HL-60 (cell line): ENCODE measurements around the gene LGR4.

Experiments used
- DNase-seq, 2 experiments: peaks; one replicate each; pipeline ENCODE4 v3.0.0-alpha.2; 2010 to 2020; ENCODE audit warnings: low read depth in 1 of 2, low spot score in 1 of 2
- H3K27ac ChIP-seq: fragments of 250-450 bp; sonication (Bioruptor Pico); replicated peaks from 2 replicates; pipeline ENCODE4 v1.5.1; 2020; ENCODE audit warnings: mild to moderate bottlenecking, moderate library complexity
- H3K27me3 ChIP-seq: fragments of 250-450 bp; sonication (Bioruptor Pico); 2 replicates; pipeline ENCODE4 v1.5.1; 2021; ENCODE audit warnings: mild to moderate bottlenecking, moderate library complexity; ENCODE audit not compliant: insufficient read depth, poor library complexity, severe bottlenecking
- H3K4me3 ChIP-seq: replicated peaks from 2 replicates; pipeline ENCODE4 v1.5.1; 2011; ENCODE audit warnings: mild to moderate bottlenecking, control low read depth, low read length; ENCODE audit not compliant: insufficient read depth
- CTCF ChIP-seq: IDR thresholded peaks from one replicate; pipeline ENCODE4 v1.5.1; 2011; ENCODE audit warnings: low read length, control low read depth, inconsistent platforms; ENCODE audit not compliant: insufficient read depth
- GABPA ChIP-seq: IDR thresholded peaks from 2 replicates; pipeline ENCODE4 v1.6.1; 2012; ENCODE audit warnings: low read depth
- POLR2AphosphoS5 ChIP-seq: IDR thresholded peaks from 2 replicates; pipeline ENCODE4 v1.6.1; 2012; ENCODE audit warnings: low read depth
- REST ChIP-seq: IDR thresholded peaks from 2 replicates; pipeline ENCODE4 v1.6.1; 2012; ENCODE audit warnings: low read depth; ENCODE audit not compliant: insufficient replicate concordance
- SPI1 ChIP-seq: IDR thresholded peaks from 2 replicates; pipeline ENCODE4 v1.6.1; 2012; ENCODE audit warnings: low read depth, mild to moderate bottlenecking, borderline replicate concordance

Gene LGR4

GRCh38 chr11:27392278-27393114 lies 80.1 kb downstream of the LGR4 start:
- Histone ChIP-seq H3K4me3 (no peak overlapping the region), H3K27ac (no peak overlapping the region), H3K27me3 (peaks cover 3% of the 10 kb centered on the region)
- DNase-seq = no peak
- no peak for TF ChIP-seq GABPA
- TF ChIP-seq SPI1 = no peak
- TF ChIP-seq POLR2AphosphoS5 = no peak
- TF ChIP-seq CTCF = no peak
- TF ChIP-seq REST = no peak

GRCh38 chr11:27391331-27392015 lies 81.1 kb downstream of the LGR4 start:
- no peak for DNase-seq
- H3K4me3 ChIP-seq = no peak overlapping the region
- TF ChIP-seq SPI1 (no peak), CTCF (no peak), POLR2AphosphoS5 (no peak), GABPA (no peak), REST (no peak)
- H3K27ac ChIP-seq = no peak overlapping the region
- peaks cover 3% of the 10 kb centered on the region for H3K27me3 ChIP-seq

- peaks cover 3% of the 10 kb centered on the region for H3K27me3 ChIP-seq
- TF ChIP-seq POLR2AphosphoS5 = no peak
- no peak for TF ChIP-seq GABPA
- TF ChIP-seq CTCF = no peak
- TF ChIP-seq SPI1 = no peak
- TF ChIP-seq REST = no peak
- no peak for DNase-seq
- no peak overlapping the region for H3K4me3 ChIP-seq
- H3K27ac ChIP-seq = no peak overlapping the region
These were observed 82.0 kb downstream of the LGR4 start for GRCh38 chr11:27390318-27391295.
